ENCODE measurements around the gene PLK1. TPM values are rescaled to one million over a fixed set of nuclear protein-coding genes. Genes with fewer than 3 reads are reported as not detected.

PLK1 gene
- total and polyA plus RNA-seq, 2 of the 13 experiments (the other 11 are each of a cell fraction or from before 2014, with no cell fraction given): 71.5 to 76.3 TPM

DNA sequence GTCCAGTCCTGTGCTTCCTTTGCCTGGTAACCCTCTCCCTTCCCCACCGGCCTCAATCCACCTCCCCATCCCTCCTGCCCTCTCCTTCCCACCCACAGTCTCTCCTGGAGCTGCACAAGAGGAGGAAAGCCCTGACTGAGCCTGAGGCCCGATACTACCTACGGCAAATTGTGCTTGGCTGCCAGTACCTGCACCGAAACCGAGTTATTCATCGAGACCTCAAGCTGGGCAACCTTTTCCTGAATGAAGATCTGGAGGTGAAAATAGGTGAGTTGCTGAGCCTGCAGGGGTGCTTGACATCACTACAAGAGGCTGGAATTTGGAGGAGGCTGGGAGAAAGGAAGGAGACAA is 1.3 kb downstream of the PLK1 start (continued):
- TF ChIP-seq, protein P1, sequence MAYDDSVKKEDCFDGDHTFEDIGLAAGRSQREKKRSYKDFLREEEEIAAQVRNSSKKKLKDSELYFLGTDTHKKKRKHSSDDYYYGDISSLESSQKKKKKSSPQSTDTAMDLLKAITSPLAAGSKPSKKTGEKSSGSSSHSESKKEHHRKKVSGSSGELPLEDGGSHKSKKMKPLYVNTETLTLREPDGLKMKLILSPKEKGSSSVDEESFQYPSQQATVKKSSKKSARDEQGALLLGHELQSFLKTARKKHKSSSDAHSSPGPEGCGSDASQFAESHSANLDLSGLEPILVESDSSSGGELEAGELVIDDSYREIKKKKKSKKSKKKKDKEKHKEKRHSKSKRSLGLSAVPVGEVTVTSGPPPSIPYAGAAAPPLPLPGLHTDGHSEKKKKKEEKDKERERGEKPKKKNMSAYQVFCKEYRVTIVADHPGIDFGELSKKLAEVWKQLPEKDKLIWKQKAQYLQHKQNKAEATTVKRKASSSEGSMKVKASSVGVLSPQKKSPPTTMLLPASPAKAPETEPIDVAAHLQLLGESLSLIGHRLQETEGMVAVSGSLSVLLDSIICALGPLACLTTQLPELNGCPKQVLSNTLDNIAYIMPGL (CRISPR knock-in tag; IDR thresholded peaks at IDR 0.05; ENCODE audit: borderline replicate concordance in 1 of 2, low read depth in 1 of 2): no peak
- TF ChIP-seq ZNF577 (CRISPR knock-in tag; IDR thresholded peaks at IDR 0.05; ENCODE audit: borderline replicate concordance, low read depth) (no peak), ZNF264 (CRISPR knock-in tag; IDR thresholded peaks at IDR 0.05) (no peak), ZNF619 (CRISPR knock-in tag; IDR thresholded peaks at IDR 0.05) (no peak), ZNF598 (CRISPR knock-in tag; IDR thresholded peaks at IDR 0.05; ENCODE audit: borderline replicate concordance) (no peak), ZNF12 (CRISPR knock-in tag; IDR thresholded peaks at IDR 0.05) (no peak), ZMYM3 (CRISPR knock-in tag; IDR thresholded peaks at IDR 0.05) (0 out of 2 replicates have a peak, but pooled peaks have one; percentile 2), ZNF614 (CRISPR knock-in tag; IDR thresholded peaks at IDR 0.05; ENCODE audit: borderline replicate concordance) (no peak)
- TF ChIP-seq, protein P2, sequence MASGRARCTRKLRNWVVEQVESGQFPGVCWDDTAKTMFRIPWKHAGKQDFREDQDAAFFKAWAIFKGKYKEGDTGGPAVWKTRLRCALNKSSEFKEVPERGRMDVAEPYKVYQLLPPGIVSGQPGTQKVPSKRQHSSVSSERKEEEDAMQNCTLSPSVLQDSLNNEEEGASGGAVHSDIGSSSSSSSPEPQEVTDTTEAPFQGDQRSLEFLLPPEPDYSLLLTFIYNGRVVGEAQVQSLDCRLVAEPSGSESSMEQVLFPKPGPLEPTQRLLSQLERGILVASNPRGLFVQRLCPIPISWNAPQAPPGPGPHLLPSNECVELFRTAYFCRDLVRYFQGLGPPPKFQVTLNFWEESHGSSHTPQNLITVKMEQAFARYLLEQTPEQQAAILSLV (CRISPR knock-in tag; IDR thresholded peaks at IDR 0.05; ENCODE audit: borderline replicate concordance): no peak
- TF ChIP-seq, protein P3, sequence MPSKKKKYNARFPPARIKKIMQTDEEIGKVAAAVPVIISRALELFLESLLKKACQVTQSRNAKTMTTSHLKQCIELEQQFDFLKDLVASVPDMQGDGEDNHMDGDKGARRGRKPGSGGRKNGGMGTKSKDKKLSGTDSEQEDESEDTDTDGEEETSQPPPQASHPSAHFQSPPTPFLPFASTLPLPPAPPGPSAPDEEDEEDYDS (CRISPR knock-in tag; IDR thresholded peaks at IDR 0.05): no peak

DNA sequence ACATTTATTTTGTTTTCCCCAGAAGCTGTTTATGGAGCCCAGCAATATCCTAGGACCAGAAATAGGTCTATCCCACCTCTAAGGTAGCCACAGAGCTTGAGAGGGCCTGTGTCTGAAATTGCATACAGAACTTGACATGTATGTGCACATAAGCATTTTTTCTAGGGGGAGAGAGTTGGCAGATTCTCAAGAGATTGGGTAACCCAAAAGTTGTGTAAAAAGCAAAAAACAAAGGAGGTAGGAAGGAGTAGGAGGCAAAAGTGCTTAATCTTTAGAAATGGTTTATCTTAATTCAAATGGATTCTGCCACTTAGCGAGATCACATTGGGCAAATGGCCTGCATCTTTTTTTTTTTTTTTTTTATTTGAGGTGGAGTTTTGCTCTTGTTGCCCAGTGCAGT is 3.5 kb downstream of the PLK1 start:
- Histone ChIP-seq H3K4me3 (replicated peaks in 1 of 3; ENCODE audit: insufficient read depth in 1 of 3, low read depth in 2 of 3, low read length in 3 of 3) (no peak overlapping the region), H4K20me1 (ENCODE audit: insufficient read depth, low read length) (peaks cover 6% of the 10 kb centered on the region; the same call in 1 of the 2 replicates), H3K79me2 (ENCODE audit: insufficient read depth, low read length) (peaks cover 48% of the 10 kb centered on the region), H3K27ac (ENCODE audit: extremely low read length, insufficient read depth, low read length) (no peak overlapping the region), H3K4me2 (ENCODE audit: low read depth, low read length) (peak overlapping the region; percentile 99; the same call in 1 of the 2 replicates), H3K27me3 (ENCODE audit: control insufficient read depth in 1 of 2, insufficient read depth in 2 of 2, low read length in 2 of 2) (no peaks in the 10 kb centered on the region; a peak in 1 of 5 replicates), H3K9me3 (ENCODE audit: low read length) (no peaks in the 10 kb centered on the region), H3K9ac (ENCODE audit: insufficient read depth, low read depth, low read length) (no peak overlapping the region), H3K4me1 (ENCODE audit: insufficient read depth, low read length) (peaks cover 42% of the 10 kb centered on the region), H3K36me3 (replicated peaks in 1 of 2; ENCODE audit: control insufficient read depth in 1 of 2, insufficient read depth in 2 of 2, low read length in 2 of 2) (peaks cover 37 to 62% of the 10 kb centered on the region in 2 experiments), H2AFZ (ENCODE audit: low read length) (no peak overlapping the region)
- TF ChIP-seq, protein P4, sequence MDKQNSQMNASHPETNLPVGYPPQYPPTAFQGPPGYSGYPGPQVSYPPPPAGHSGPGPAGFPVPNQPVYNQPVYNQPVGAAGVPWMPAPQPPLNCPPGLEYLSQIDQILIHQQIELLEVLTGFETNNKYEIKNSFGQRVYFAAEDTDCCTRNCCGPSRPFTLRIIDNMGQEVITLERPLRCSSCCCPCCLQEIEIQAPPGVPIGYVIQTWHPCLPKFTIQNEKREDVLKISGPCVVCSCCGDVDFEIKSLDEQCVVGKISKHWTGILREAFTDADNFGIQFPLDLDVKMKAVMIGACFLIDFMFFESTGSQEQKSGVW (CRISPR knock-in tag; IDR thresholded peaks at IDR 0.05; ENCODE audit: borderline replicate concordance): no peak
- 0 out of 2 replicates have a peak, but pooled peaks have one; percentile 5 for TF ChIP-seq CEBPG (CRISPR knock-in tag; IDR thresholded peaks at IDR 0.05)
- TF ChIP-seq PRPF4 (IDR thresholded peaks at IDR 0.05; ENCODE audit: low read depth, low read length, poor library complexity, severe bottlenecking): no peak
- intact Hi-C loops (cut with micrococcal nuclease; ENCODE audit: unreplicated experiment) (no loop called here), in situ Hi-C loops (cut with HindIII; ENCODE audit: extremely low pct_ligation_motif_present, low pct_unique_long_range_greater_than_20kb) (no loop called here)
- ChIA-PET CTCF (ENCODE audit: low intra/inter-chr PET ratio, low total read pairs) (no interaction called here), POLR2A (no interaction called here)
- WGBS (ENCODE audit: low lambda C conversion rate): 92% methylated on average over 1 of the region's 1 CpG
- FAIRE-seq (no peak), ATAC-seq (no peak), DNase-seq (ENCODE audit: low spot score) (no peak)
- no TSS peak for BruUV-seq (replicated peaks)

Measured in HepG2 (cell line).